Measurements from ENCODE around the gene LTB4R.

LTB4R gene, protein sequence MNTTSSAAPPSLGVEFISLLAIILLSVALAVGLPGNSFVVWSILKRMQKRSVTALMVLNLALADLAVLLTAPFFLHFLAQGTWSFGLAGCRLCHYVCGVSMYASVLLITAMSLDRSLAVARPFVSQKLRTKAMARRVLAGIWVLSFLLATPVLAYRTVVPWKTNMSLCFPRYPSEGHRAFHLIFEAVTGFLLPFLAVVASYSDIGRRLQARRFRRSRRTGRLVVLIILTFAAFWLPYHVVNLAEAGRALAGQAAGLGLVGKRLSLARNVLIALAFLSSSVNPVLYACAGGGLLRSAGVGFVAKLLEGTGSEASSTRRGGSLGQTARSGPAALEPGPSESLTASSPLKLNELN

DNA sequence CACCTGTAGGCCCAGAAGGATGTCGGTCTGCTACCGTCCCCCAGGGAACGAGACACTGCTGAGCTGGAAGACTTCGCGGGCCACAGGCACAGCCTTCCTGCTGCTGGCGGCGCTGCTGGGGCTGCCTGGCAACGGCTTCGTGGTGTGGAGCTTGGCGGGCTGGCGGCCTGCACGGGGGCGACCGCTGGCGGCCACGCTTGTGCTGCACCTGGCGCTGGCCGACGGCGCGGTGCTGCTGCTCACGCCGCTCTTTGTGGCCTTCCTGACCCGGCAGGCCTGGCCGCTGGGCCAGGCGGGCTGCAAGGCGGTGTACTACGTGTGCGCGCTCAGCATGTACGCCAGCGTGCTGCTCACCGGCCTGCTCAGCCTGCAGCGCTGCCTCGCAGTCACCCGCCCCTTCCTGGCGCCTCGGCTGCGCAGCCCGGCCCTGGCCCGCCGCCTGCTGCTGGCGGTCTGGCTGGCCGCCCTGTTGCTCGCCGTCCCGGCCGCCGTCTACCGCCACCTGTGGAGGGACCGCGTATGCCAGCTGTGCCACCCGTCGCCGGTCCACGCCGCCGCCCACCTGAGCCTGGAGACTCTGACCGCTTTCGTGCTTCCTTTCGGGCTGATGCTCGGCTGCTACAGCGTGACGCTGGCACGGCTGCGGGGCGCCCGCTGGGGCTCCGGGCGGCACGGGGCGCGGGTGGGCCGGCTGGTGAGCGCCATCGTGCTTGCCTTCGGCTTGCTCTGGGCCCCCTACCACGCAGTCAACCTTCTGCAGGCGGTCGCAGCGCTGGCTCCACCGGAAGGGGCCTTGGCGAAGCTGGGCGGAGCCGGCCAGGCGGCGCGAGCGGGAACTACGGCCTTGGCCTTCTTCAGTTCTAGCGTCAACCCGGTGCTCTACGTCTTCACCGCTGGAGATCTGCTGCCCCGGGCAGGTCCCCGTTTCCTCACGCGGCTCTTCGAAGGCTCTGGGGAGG is at the start of gene LTB4R:
LTB4R (plus strand) TSS at position 857 of the 959 bp plus-strand sequence. CDS start 4,150 bp downstream, outside the sequence.
- H3K4me3 ChIP-seq (ENCODE audit: low read length): no peak within 1 kb of the TSS
- H3K27ac ChIP-seq (ENCODE audit: low read length): no peak within 1 kb of the TSS
- H3K4me2 ChIP-seq (ENCODE audit: low read length): no peak within 1 kb of the TSS
- TF ChIP-seq, protein P1, sequence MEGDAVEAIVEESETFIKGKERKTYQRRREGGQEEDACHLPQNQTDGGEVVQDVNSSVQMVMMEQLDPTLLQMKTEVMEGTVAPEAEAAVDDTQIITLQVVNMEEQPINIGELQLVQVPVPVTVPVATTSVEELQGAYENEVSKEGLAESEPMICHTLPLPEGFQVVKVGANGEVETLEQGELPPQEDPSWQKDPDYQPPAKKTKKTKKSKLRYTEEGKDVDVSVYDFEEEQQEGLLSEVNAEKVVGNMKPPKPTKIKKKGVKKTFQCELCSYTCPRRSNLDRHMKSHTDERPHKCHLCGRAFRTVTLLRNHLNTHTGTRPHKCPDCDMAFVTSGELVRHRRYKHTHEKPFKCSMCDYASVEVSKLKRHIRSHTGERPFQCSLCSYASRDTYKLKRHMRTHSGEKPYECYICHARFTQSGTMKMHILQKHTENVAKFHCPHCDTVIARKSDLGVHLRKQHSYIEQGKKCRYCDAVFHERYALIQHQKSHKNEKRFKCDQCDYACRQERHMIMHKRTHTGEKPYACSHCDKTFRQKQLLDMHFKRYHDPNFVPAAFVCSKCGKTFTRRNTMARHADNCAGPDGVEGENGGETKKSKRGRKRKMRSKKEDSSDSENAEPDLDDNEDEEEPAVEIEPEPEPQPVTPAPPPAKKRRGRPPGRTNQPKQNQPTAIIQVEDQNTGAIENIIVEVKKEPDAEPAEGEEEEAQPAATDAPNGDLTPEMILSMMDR (IDR thresholded peaks at IDR 0.05; ENCODE audit: low read depth, low read length): no peak
- no peak for TF ChIP-seq EZH2phosphoT487 (IDR thresholded peaks at IDR 0.05; ENCODE audit: low read depth)
- H3K36me3 ChIP-seq (replicated peaks; ENCODE audit: low read depth, low read length): peaks cover 16% of the 10 kb centered on the region
- no peaks in the 10 kb centered on the region for H3K79me2 ChIP-seq (ENCODE audit: low read length)
- H2AFZ ChIP-seq (ENCODE audit: low read depth, low read length): no peak within 1 kb of the TSS
- peaks cover 4% of the 10 kb centered on the region for H3K4me1 ChIP-seq (ENCODE audit: low read length)
- H3K9ac ChIP-seq (ENCODE audit: low read length): no peak within 1 kb of the TSS
- no peaks in the 10 kb centered on the region for H4K20me1 ChIP-seq (ENCODE audit: insufficient read depth, low read length)
- H3K9me3 ChIP-seq (ENCODE audit: insufficient read depth, low read length): no peaks in the 10 kb centered on the region
- H3K27me3 ChIP-seq (ENCODE audit: low read depth, low read length): no peaks in the 10 kb centered on the region

DNA sequence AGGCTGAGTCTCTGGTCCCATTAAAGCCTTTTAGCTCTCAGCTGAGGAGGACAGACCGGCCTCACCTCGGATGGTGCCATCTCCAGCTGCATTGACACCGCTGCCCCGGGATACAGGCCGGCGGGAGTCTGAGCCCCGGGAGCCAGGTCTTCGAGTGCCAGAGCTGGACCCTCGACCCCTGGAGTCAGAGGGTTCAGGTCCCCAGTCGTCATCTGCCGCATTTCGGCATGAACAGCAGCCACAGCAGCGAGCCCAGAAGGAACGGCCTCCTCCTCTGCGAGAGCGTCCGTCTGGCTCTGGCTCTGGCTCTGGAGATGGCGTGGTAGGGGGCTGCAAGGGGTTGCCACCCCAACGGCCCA is 49.4 kb upstream of the LTB4R start:
- H3K9ac ChIP-seq (ENCODE audit: low read length): no peak overlapping the region
- no peaks in the 10 kb centered on the region for H4K20me1 ChIP-seq (ENCODE audit: insufficient read depth, low read length)
- TF ChIP-seq, protein P1 (IDR thresholded peaks at IDR 0.05; ENCODE audit: low read depth, low read length): no peak

DNA sequence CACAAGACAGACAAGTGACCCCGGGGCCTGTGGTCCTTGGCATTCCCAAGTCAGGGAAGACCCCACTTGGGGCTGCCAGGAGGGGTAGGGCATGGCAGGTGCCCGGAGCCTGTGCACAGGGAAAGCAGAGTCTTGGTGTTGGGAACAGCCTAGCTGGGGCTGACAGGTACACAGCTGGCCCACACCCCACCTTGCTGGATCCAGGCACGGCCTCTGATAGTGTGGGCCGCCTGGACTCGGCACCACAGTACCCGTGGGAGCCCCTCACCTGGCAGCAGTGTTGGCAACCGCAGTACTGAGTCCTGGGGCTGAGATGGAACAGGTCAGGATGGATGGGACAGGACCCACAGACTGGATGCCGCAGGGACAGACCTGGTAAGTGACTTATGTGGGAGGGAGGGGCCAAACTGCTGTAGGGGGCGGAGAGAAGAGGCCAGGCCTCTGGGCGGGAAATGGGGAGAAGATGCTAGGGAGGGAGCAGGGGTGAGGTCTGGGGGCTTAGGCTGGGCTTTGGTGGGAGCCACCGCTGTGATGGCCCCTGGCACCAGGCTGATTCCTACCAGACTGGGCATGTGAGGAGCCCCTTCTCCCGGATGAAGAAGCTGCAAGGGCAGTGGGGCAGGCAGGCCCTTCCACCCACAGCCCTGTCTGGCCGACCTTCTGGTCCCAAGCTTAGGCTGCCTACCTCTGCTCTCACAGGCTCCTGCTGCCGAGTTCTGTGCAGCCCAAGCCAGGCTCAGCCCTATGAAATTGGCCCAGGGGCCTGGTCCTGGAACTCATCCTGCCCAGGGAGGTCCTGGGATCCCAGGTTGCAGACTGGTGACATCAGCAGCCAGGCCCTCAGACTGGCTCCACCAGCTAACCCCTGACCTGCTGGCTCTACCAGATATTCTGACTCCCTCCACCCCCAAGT is 48.2 kb upstream of the LTB4R start, which contains the start of gene TGM1:
TGM1 (minus strand) TSS at position 357 of the 913 bp plus-strand sequence. CDS start 825 bp downstream, outside the sequence.
- H3K4me3 ChIP-seq (ENCODE audit: low read length): no peak within 1 kb of the TSS
- H3K27me3 ChIP-seq (ENCODE audit: low read depth, low read length): no peaks in the 10 kb centered on the region
- peaks cover 2% of the 10 kb centered on the region for H3K36me3 ChIP-seq (replicated peaks; ENCODE audit: low read depth, low read length)
- no peak within 1 kb of the TSS for H3K9ac ChIP-seq (ENCODE audit: low read length)
- no peaks in the 10 kb centered on the region for H3K79me2 ChIP-seq (ENCODE audit: low read length)
- H3K4me1 ChIP-seq (ENCODE audit: low read length): no peaks in the 10 kb centered on the region
- no peak within 1 kb of the TSS for H3K27ac ChIP-seq (ENCODE audit: low read length)
- H4K20me1 ChIP-seq (ENCODE audit: insufficient read depth, low read length): no peaks in the 10 kb centered on the region
- no peak within 1 kb of the TSS for H3K4me2 ChIP-seq (ENCODE audit: low read length)
- H2AFZ ChIP-seq (ENCODE audit: low read depth, low read length): no peak within 1 kb of the TSS
- H3K9me3 ChIP-seq (ENCODE audit: insufficient read depth, low read length): no peaks in the 10 kb centered on the region
- TF ChIP-seq EZH2phosphoT487 (IDR thresholded peaks at IDR 0.05; ENCODE audit: low read depth): no peak
- TF ChIP-seq, protein P1 (IDR thresholded peaks at IDR 0.05; ENCODE audit: low read depth, low read length): no peak

More for the DNA sequence above, 49.4 kb upstream of the LTB4R start:
- H2AFZ ChIP-seq (ENCODE audit: low read depth, low read length): no peak overlapping the region
- no peak overlapping the region for H3K4me2 ChIP-seq (ENCODE audit: low read length)
- H3K4me3 ChIP-seq (ENCODE audit: low read length): no peak overlapping the region
- no peaks in the 10 kb centered on the region for H3K4me1 ChIP-seq (ENCODE audit: low read length)
- no peaks in the 10 kb centered on the region for H3K79me2 ChIP-seq (ENCODE audit: low read length)
- no peaks in the 10 kb centered on the region for H3K36me3 ChIP-seq (replicated peaks; ENCODE audit: low read depth, low read length)
- no peak overlapping the region for H3K27ac ChIP-seq (ENCODE audit: low read length)
- no peaks in the 10 kb centered on the region for H3K27me3 ChIP-seq (ENCODE audit: low read depth, low read length)
- H3K9me3 ChIP-seq (ENCODE audit: insufficient read depth, low read length): no peaks in the 10 kb centered on the region

Measured in OCI-LY3 (cell line).